GM12873 (cell line): ENCODE measurements around the gene ADAMTS1.

Experiments
- TF ChIP-seq, protein P1 (sequence below): IDR thresholded peaks from 2 replicates; pipeline ENCODE4 v1.5.1; 2012; ENCODE audit warnings: low read depth, mild to moderate bottlenecking, moderate library complexity, low read length, control low read depth; ENCODE audit not compliant: insufficient read depth; ENCODE audit errors: missing control alignments

The ADAMTS1 gene

DNA sequence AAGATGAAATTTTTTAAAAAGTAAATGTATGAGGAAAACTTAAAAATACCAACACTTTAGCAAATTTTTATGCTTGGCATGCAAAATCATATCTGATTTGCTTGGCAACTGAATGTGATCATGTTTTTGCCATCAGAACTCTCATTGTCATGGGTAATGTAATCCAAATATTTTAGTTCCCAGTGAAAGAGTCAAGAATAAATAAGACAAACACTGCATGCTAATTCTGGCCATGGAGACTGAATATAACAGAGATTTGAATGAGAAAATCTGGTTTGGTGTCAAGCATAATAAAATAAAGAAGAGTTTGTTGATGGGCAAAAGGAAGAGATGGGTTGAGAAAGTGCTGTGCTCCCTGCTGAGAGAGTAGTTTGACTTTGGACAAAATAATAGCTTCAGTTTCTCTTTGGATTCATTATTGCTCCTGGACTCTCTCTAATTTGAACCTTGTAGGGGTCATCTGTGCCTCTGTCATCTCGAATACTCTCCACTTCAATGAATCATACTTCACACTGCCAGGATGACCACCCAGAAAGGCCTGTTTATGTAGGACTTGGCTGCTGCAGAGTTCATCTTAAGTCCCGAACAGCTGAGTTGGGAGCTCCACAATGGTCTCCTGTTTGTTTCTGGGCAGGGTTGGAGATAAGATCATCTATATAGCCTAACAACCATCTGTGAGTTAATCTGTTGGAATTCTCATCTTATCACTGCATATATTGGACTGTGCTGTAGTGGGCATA lies 34.4 kb downstream of the ADAMTS1 start:
- TF ChIP-seq, protein P1, sequence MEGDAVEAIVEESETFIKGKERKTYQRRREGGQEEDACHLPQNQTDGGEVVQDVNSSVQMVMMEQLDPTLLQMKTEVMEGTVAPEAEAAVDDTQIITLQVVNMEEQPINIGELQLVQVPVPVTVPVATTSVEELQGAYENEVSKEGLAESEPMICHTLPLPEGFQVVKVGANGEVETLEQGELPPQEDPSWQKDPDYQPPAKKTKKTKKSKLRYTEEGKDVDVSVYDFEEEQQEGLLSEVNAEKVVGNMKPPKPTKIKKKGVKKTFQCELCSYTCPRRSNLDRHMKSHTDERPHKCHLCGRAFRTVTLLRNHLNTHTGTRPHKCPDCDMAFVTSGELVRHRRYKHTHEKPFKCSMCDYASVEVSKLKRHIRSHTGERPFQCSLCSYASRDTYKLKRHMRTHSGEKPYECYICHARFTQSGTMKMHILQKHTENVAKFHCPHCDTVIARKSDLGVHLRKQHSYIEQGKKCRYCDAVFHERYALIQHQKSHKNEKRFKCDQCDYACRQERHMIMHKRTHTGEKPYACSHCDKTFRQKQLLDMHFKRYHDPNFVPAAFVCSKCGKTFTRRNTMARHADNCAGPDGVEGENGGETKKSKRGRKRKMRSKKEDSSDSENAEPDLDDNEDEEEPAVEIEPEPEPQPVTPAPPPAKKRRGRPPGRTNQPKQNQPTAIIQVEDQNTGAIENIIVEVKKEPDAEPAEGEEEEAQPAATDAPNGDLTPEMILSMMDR: no peak

DNA sequence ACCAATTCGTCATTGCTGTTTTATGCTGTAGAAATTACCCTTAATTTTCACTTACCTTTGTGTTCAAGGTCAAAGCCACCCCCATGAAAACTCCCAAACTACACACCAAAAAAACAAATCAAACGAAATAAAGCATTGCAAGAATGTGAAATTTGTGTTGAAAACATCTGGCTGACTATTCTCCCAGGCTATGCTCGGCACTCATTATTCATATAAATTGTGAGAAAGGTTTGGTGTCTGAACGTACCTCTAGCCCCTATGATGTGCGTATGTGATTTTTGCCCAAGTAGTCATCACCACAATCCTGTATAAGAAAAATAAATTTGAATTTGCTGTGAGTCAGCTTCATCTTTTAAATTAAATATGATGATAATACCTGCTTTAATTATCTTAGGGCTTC lies 34.9 kb downstream of the ADAMTS1 start:
- TF ChIP-seq, protein P1: no peak

DNA sequence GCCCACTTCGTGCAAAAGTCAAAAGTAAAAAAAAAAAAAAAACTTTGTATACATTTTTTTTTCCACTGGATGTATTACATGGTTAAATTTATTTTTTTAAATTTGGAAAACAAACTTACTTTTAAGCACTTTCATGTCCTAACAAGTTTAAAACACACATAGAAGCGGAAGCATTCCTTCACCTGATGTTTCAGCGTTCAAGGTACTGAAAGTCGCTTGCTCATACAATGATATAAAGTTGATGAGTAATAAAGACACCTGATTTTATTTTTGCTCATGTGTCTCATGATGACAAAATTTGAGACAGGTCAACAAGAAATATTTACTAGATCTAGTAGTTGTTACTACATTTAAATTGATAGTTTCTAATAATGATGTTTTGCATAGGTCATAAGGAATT lies 35.5 kb downstream of the ADAMTS1 start:
- TF ChIP-seq, protein P1: no peak

DNA sequence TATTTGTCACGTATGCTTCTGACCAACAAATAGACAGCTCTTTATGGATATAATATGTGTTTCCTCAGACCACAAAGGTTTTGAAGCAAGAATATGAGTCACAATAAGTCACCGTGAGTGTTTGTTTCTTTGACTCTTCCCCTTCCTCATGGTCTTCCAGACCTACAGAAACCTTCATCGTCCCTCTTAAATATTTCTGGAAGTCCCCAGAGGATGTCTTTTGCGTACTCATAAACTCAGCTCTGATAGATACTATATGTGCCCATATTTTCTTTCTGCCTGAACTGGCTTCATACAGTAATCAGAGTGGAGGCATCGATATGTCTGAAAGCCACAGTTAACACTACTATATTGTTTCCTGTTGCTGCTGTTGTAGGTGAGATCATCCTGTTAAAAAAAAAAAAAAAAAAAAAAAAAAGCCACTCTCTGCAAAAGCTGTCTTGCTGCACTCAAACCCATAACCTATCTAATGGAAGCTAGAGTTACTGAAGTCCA lies 38.4 kb downstream of the ADAMTS1 start:
- TF ChIP-seq, protein P1: no peak

DNA sequence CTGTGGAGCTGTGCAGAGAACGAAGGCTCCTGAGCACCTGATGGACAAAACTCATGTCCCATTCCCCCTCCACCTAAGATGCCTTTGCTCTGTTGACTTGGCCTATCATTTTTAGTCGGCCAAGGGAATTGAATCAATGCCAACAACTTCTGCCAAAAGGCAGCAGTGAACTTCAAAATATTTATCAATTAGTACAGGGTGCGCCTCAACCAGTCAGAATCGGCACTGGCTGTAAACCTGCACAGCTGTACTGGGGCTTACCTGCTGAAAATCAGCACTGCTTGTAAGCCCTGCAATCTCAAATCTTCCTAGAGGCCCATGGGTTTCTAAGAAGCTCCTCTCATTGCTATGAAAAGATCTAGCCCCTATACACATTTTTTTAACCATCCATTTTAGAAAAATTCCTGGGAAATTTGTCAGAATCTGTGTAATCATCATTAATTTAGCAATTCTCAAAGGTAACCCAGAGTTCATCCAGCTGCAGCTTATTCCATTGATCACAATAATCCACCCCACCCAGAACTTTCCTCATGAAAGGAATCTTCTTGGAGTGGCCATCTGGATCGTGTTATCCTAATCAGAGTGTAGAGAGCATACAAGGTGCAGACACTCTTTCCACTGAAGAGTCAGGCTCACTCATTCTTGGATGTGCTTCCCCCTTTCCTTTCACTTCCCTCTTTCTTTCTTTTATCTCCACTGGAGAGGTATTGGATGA lies 40.2 kb downstream of the ADAMTS1 start:
- TF ChIP-seq, protein P1: no peak

DNA sequence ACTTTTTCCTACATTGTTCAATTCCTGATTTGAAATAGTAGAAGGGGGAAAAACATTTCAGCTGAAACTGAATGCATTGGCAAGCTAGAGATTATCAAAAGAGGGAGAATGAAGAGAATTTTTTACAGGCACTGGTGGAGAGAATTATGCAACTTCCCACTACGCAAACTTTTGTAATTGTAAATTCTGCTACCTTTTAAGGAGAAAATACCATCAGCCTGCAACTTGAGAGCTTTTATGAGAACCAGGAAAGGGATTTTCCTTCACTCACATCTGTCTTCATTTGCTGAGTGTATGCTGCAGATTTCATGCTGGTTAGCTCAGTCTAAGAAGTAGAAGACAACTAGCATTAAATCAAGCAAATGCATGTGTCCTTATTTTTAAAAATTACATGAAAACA lies 43.7 kb downstream of the ADAMTS1 start:
- TF ChIP-seq, protein P1: no peak

DNA sequence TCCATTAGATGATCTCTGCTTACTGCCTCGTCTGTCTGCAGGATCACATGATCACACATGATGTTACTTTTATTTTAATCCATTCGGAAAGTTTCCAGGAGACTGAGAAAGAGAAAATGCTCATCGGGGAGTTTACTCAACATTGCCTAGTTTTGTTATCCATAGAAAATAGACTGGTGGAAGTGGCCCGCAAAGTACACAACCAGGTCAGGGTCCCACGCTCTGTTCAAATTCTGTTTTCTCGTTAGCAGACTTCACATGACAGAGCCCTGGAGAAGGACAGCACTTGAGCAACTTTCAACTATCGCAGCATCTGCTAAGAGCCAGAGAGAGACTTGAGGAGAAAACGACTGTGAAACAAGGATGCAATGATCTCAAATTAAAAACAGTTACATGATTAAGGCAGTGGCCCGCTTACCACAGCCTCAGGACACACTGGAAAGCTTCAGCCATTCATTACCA lies 44.2 kb downstream of the ADAMTS1 start:
- TF ChIP-seq, protein P1: no peak
